CD14-positive monocyte (primary cell): ENCODE results near the gene PPP1R2. TPM values are rescaled to one million over a fixed set of nuclear protein-coding genes. Genes with fewer than 3 reads are reported as not detected.

ENCODE experiments used
- DNase-seq, 3 donors: peaks; one replicate each; pipeline ENCODE4 v3.0.0-alpha.2; 2011 to 2022
- H2AFZ ChIP-seq: 2 replicates; pipeline ENCODE4 v1.6.0; 2012; ENCODE audit warnings: mild to moderate bottlenecking, low read depth, low read length, inconsistent platforms; ENCODE audit not compliant: insufficient read depth, poor library complexity, severe bottlenecking
- H3K27ac ChIP-seq, 2 donors: 1 replicate in 1 of 2; 2 replicates in 1 of 2; pipeline ENCODE4 v1.5.1; 2012 to 2013; ENCODE audit warnings: low read length in 2 of 2, control low read depth in 1 of 2, inconsistent platforms in 1 of 2, low read depth in 1 of 2, mild to moderate bottlenecking in 1 of 2
- H3K27me3 ChIP-seq, 2 donors: one replicate each; pipeline versions ENCODE4 v1.6.0 to v1.6.1; 2011 to 2013; ENCODE audit warnings: low read length in 2 of 2; ENCODE audit not compliant: control insufficient read depth in 2 of 2, insufficient read depth in 2 of 2
- H3K36me3 ChIP-seq, 2 donors: replicated peaks in 1 of 2; 1 replicate in 1 of 2; 2 replicates in 1 of 2; pipeline versions ENCODE4 v1.5.1 to v1.6.1; 2012 to 2013; ENCODE audit warnings: low read length in 2 of 2, control low read depth in 1 of 2, inconsistent platforms in 1 of 2, mild to moderate bottlenecking in 1 of 2; ENCODE audit not compliant: insufficient read depth in 2 of 2, control insufficient read depth in 1 of 2
- H3K4me1 ChIP-seq, 2 donors: 1 replicate in 1 of 2; 2 replicates in 1 of 2; pipeline versions ENCODE4 v1.5.1 to v1.6.1; 2012 to 2013; ENCODE audit warnings: low read length in 2 of 2, control low read depth in 1 of 2, inconsistent platforms in 1 of 2, mild to moderate bottlenecking in 1 of 2, moderate library complexity in 1 of 2; ENCODE audit not compliant: insufficient read depth in 2 of 2, control insufficient read depth in 1 of 2
- H3K4me2 ChIP-seq: replicated peaks from 2 replicates; pipeline ENCODE3; 2012; ENCODE audit warnings: low read length, moderate library complexity, mild to moderate bottlenecking; ENCODE audit not compliant: poor library complexity, severe bottlenecking; ENCODE audit errors: extremely low read depth
- H3K4me3 ChIP-seq, 3 experiments: fragments of 200-600 bp in 1 of 3; sonication (generic) in 1 of 3; replicated peaks in 1 of 3; 1 replicate in 2 of 3; 2 replicates in 1 of 3; pipeline ENCODE4 v1.5.1; 2011 to 2013; ENCODE audit warnings: low read length in 3 of 3, mild to moderate bottlenecking in 3 of 3, control low read depth in 2 of 3, low read depth in 2 of 3, inconsistent platforms in 1 of 3, moderate library complexity in 1 of 3
- H3K79me2 ChIP-seq: 2 replicates; pipeline ENCODE4 v1.6.0; 2012; ENCODE audit warnings: mild to moderate bottlenecking, control low read depth, inconsistent platforms, low read length, moderate library complexity; ENCODE audit not compliant: insufficient read depth
- H3K9ac ChIP-seq: 2 replicates; pipeline ENCODE4 v1.6.0; 2017; ENCODE audit warnings: low read length, mild to moderate bottlenecking; ENCODE audit not compliant: insufficient read depth, poor library complexity, severe bottlenecking
- H3K9me3 ChIP-seq, 2 donors: replicated peaks in 1 of 2; 1 replicate in 1 of 2; 2 replicates in 1 of 2; pipeline versions ENCODE4 v1.5.1 to v1.6.1; 2012 to 2013; ENCODE audit warnings: low read length in 2 of 2, control low read depth in 1 of 2; ENCODE audit not compliant: control insufficient read depth in 1 of 2, insufficient read depth in 1 of 2
- H4K20me1 ChIP-seq: 2 replicates; pipeline ENCODE4 v1.6.0; 2012; ENCODE audit warnings: mild to moderate bottlenecking, low read length, control low read depth, moderate library complexity; ENCODE audit not compliant: insufficient read depth
- H3K27ac Mint-ChIP-seq, 7 donors: one replicate each; pipeline ENCODE4 v1.8.0; 2020; ENCODE audit warnings: mild to moderate bottlenecking in 7 of 7, mixed read lengths in 7 of 7, moderate library complexity in 6 of 7, inconsistent platforms in 2 of 7
- H3K27me3 Mint-ChIP-seq, 3 donors: one replicate each; pipeline ENCODE4 v1.8.0; 2021 to 2022; ENCODE audit warnings: low read depth in 3 of 3, mild to moderate bottlenecking in 3 of 3, mixed read lengths in 3 of 3, moderate library complexity in 3 of 3, inconsistent platforms in 1 of 3
- H3K36me3 Mint-ChIP-seq, 2 donors: one replicate each; pipeline ENCODE4 v1.8.0; 2020; ENCODE audit warnings: mixed read lengths in 2 of 2, inconsistent platforms in 1 of 2, mild to moderate bottlenecking in 1 of 2
- H3K4me1 Mint-ChIP-seq: one replicate; pipeline ENCODE4 v1.8.0; 2020; ENCODE audit warnings: mild to moderate bottlenecking, mixed read lengths
- H3K4me3 Mint-ChIP-seq, 2 donors: one replicate each; pipeline ENCODE4 v1.8.0; 2020; ENCODE audit warnings: mild to moderate bottlenecking in 2 of 2, mixed read lengths in 2 of 2, moderate library complexity in 1 of 2
- H3K9me3 Mint-ChIP-seq, 7 donors: one replicate each; pipeline ENCODE4 v1.8.0; 2020 to 2022; ENCODE audit warnings: mixed read lengths in 7 of 7, mild to moderate bottlenecking in 6 of 7, moderate library complexity in 6 of 7, inconsistent platforms in 2 of 7
- CTCF ChIP-seq: fragments of 200-600 bp; IDR thresholded peaks from one replicate; pipeline ENCODE4 v1.8.0; 2022; ENCODE audit warnings: antibody characterized with exemption, mild to moderate bottlenecking
- WGBS: methylation state at CpG from one replicate; pipeline ENCODE4 v1.1.5; 2013; ENCODE audit warnings: missing lambda C conversion rate; ENCODE audit not compliant: insufficient coverage; 5-methylcytosine and 5-hydroxymethylcytosine counted together
- intact Hi-C, 2 donors: fragments of 100-400 bp; cut with micrococcal nuclease; formaldehyde crosslinking; loops; one replicate each; pipeline versions ENCODE4 v1.15.0 to v1.15.1; 2023
- polyA plus RNA-seq, 3 donors: library from polyadenylated mRNA; depleted of rRNA in 1 of 3; unstranded in 2 of 3; stranded (reverse) in 1 of 3; fragments of 300-500 nt in 2 of 3; fragments of >200 nt in 1 of 3; fragmentation: Illumina TruSeq in 2 of 3; gene quantifications; 1 replicate in 2 of 3; 2 replicates in 1 of 3; pipeline ENCODE4 v1.2.3, GENCODE V29; 2012 to 2021

The PPP1R2 gene
- polyA plus RNA-seq, 3 donors = 21.0 to 121 (median 118) TPM

- Histone ChIP-seq H3K27me3 (peaks cover 0 to 2% of the 10 kb centered on the region in 2 donors), H3K4me2 (no peak overlapping the region), H3K79me2 (no peaks in the 10 kb centered on the region), H4K20me1 (no peaks in the 10 kb centered on the region), H3K9me3 (no peaks in the 10 kb centered on the region), H2AFZ (no peak overlapping the region), H3K36me3 (no peaks in the 10 kb centered on the region), H3K27ac (no peak overlapping the region), H3K4me1 (peaks cover 3 to 7% of the 10 kb centered on the region in 2 donors), H3K4me3 (no peak overlapping the region), H3K9ac (no peak overlapping the region)
- Mint-ChIP-seq H3K27me3 (peaks cover 10 to 23% (median 11%) of the 10 kb centered on the region in 3 donors), H3K36me3 (no peaks in the 10 kb centered on the region), H3K4me3 (no peak overlapping the region), H3K9me3 (peaks cover 0 to 2% (median 0%) of the 10 kb centered on the region in 7 donors), H3K4me1 (peaks cover 23% of the 10 kb centered on the region), H3K27ac (peak overlapping the region in 1 of 7 donors; percentile 42)
- DNase-seq = no peak
- TF ChIP-seq CTCF = no peak
- 65% methylated on average over 2 of the region's 4 CpGs for WGBS
- intact Hi-C loops = no loop called here
Observed at GRCh38 chr3:195550723-195551122, 7.6 kb upstream of the PPP1R2 start.

DNA sequence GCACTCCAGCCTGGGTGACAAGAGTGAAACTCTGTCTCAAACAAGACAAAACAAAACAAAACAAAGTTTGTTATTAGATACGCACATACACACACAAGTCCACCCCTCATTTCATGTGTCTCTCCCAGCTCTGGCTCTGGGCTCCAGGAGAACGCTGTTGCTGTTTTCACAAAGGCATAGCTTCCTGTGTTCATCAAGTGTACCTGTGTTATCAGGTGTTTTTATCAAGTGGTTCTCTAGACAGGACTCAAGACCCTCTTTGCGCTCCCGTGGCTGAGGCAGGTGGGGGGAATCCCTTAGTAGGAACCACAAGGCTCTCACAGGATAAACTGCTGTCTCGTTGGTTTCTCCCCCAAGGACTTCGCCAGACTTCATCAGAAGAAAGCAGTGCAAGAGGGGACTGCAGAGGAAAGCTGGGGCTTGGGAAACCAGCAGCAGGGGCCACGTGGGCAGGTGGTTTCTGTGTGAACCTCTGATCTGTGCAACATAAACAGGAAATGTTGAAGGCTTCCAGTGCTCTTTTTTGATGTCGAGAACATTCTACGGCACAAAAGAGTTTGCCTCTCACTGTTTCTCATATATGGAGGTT is 6.9 kb upstream of the PPP1R2 start:
- H3K4me3 Mint-ChIP-seq = peak overlapping the region in 1 of 2 donors; percentile 21
- peaks cover 25% of the 10 kb centered on the region for H3K4me1 Mint-ChIP-seq
- peak overlapping the region in 2 of 7 donors; percentile 45 to 73 for H3K27ac Mint-ChIP-seq
- no peak for TF ChIP-seq CTCF
- H3K4me2 ChIP-seq = no peak overlapping the region
- H3K4me3 ChIP-seq = no peak overlapping the region
- H2AFZ ChIP-seq = no peak overlapping the region
- no peak for DNase-seq
- no peak overlapping the region for H3K27ac ChIP-seq
- no peak overlapping the region for H3K9ac ChIP-seq
- H4K20me1 ChIP-seq = no peaks in the 10 kb centered on the region
- H3K4me1 ChIP-seq = peaks cover 3 to 9% of the 10 kb centered on the region in 2 donors
- peaks cover 13 to 25% (median 18%) of the 10 kb centered on the region in 3 donors for H3K27me3 Mint-ChIP-seq
- H3K36me3 ChIP-seq = no peaks in the 10 kb centered on the region
- intact Hi-C loops = loop anchor here in 1 of 2 donors (10.0 kb wide), 1 partner anchor 355 kb away; the partner anchor contains the start of gene TNK2
- no peaks in the 10 kb centered on the region for H3K36me3 Mint-ChIP-seq
- H3K79me2 ChIP-seq = no peaks in the 10 kb centered on the region
- H3K27me3 ChIP-seq = peaks cover 1 to 2% of the 10 kb centered on the region in 2 donors
- H3K9me3 ChIP-seq = no peaks in the 10 kb centered on the region
- WGBS = 0% methylated on average over 3 of the region's 9 CpGs
- H3K9me3 Mint-ChIP-seq = peaks cover 0 to 4% (median 0%) of the 10 kb centered on the region in 7 donors
